HG03442 (cell line): ENCODE measurements around the gene ARL15.

Source experiments
- ATAC-seq: cut with Tn5 transposase; IDR thresholded peaks from one replicate; pipeline ENCODE4 v1.9.1; 2021; ENCODE audit warnings: mild to moderate bottlenecking, moderate library complexity; ENCODE audit not compliant: unreplicated experiment

The ARL15 gene

GRCh38 chr5:54315736-54316528, 5.6 kb upstream of the ARL15 start:
- ATAC-seq: no peak

- ATAC-seq: no peak
Observed at GRCh38 chr5:54313311-54314270, 3.2 kb upstream of the ARL15 start.

- no peak for ATAC-seq
Observed at GRCh38 chr5:54312499-54312898, 2.1 kb upstream of the ARL15 start.

- ATAC-seq: no peak
Observed at GRCh38 chr5:54311176-54311677, 854 bp upstream of the ARL15 start.

- peak; percentile 18 for ATAC-seq
Observed at GRCh38 chr5:54309691-54310432, 511 bp downstream of the ARL15 start.

- ATAC-seq: no peak
Observed at GRCh38 chr5:54309276-54309675, 1.1 kb downstream of the ARL15 start.

GRCh38 chr5:54307583-54307982, 2.8 kb downstream of the ARL15 start:
- ATAC-seq: no peak

- no peak for ATAC-seq
Observed at GRCh38 chr5:54306893-54307292, 3.5 kb downstream of the ARL15 start.

- no peak for ATAC-seq
Observed at GRCh38 chr5:54305737-54306136, 4.6 kb downstream of the ARL15 start.

GRCh38 chr5:54304040-54304439, 6.3 kb downstream of the ARL15 start:
- no peak for ATAC-seq

- no peak for ATAC-seq
Observed at GRCh38 chr5:54302267-54302687, 8.1 kb downstream of the ARL15 start.

- no peak for ATAC-seq
Observed at GRCh38 chr5:54301849-54302248, 8.5 kb downstream of the ARL15 start.

GRCh38 chr5:54301220-54301619, 9.2 kb downstream of the ARL15 start:
- ATAC-seq: no peak

GRCh38 chr5:54298947-54299346, 11.4 kb downstream of the ARL15 start:
- no peak for ATAC-seq

GRCh38 chr5:54296386-54296785, 14.0 kb downstream of the ARL15 start:
- ATAC-seq: no peak

GRCh38 chr5:54295651-54296276, 14.6 kb downstream of the ARL15 start:
- ATAC-seq: no peak

GRCh38 chr5:54294097-54294667, 16.2 kb downstream of the ARL15 start:
- ATAC-seq: no peak

GRCh38 chr5:54292866-54293265, 17.5 kb downstream of the ARL15 start:
- ATAC-seq: no peak

GRCh38 chr5:54291498-54291897, 18.9 kb downstream of the ARL15 start:
- ATAC-seq: no peak

GRCh38 chr5:54289769-54290168, 20.6 kb downstream of the ARL15 start:
- no peak for ATAC-seq
